HepG2 (cell line): ENCODE measurements around the gene RBM15B. TPM values are rescaled to one million over a fixed set of nuclear protein-coding genes. Genes with fewer than 3 reads are reported as not detected.
"Not testable (repeated sequence)": the region's sequence is repeated elsewhere in the genome, so short reads cannot be mapped to it uniquely, and the experiment has no call there.

Experiments used
- ATAC-seq: fragments of 200-7000 bp; cut with Tn5 transposase; 3 replicates; pipeline ENCODE4 v1.9.1; 2020; ENCODE audit warnings: mild to moderate bottlenecking, moderate library complexity
- BruUV-seq: library from RNA; stranded (reverse); fragments of 400-500 nt; replicated peaks from 2 replicates; lab custom pipeline; 2021; lab: Mats Ljungman, UMichigan
- CTCF ChIA-PET: fragments of 300-600 bp; formaldehyde crosslinking; extraction: SDS; loops from one replicate; lab custom pipeline; 2021; ENCODE audit warnings: low total read pairs, inconsistent platforms, low intra/inter-chr PET ratio; lab: Yijun Ruan, JAX
- POLR2A ChIA-PET: fragments of 350-600 bp; sonication (Branson Sonifier 250); formaldehyde crosslinking; loops from one replicate; lab custom pipeline; 2020; ENCODE audit warnings: antibody characterized with exemption, inconsistent platforms; lab: Yijun Ruan, JAX
- DNase-seq: peaks from one replicate; pipeline ENCODE4 v3.0.0-alpha.2; 2015; ENCODE audit warnings: low spot score
- FAIRE-seq: peaks from 3 replicates; lab custom pipeline; 2011; peaks lifted over from hg19 to GRCh38; lab: Jason Lieb, UNC
- H2AFZ ChIP-seq: one replicate; pipeline ENCODE4 v1.6.1; 2011; ENCODE audit warnings: low read length, inconsistent platforms
- H3K27ac ChIP-seq: fragments of 300-600 bp; 3 replicates; pipeline ENCODE4 v1.8.0; 2011; ENCODE audit warnings: mixed run types, mild to moderate bottlenecking, mixed read lengths, low read length, inconsistent platforms; ENCODE audit not compliant: insufficient read depth; ENCODE audit errors: extremely low read length
- H3K27me3 ChIP-seq, 2 experiments: fragments of 200-600 bp in 1 of 2; 2 replicates in 1 of 2; 3 replicates in 1 of 2; pipeline versions ENCODE4 v1.6.0 to v1.8.0; 2011; ENCODE audit warnings: low read length in 2 of 2, mild to moderate bottlenecking in 2 of 2, moderate library complexity in 2 of 2, inconsistent platforms in 1 of 2; ENCODE audit not compliant: insufficient read depth in 2 of 2, control insufficient read depth in 1 of 2
- H3K36me3 ChIP-seq, 2 experiments: fragments of 200-600 bp in 1 of 2; replicated peaks in 1 of 2; 2 replicates in 1 of 2; 3 replicates in 1 of 2; pipeline versions ENCODE4 v1.5.1 to v1.8.0; 2011; ENCODE audit warnings: low read length in 2 of 2, inconsistent platforms in 1 of 2; ENCODE audit not compliant: insufficient read depth in 2 of 2, control insufficient read depth in 1 of 2
- H3K4me1 ChIP-seq: 2 replicates; pipeline ENCODE4 v1.5.1; 2012; ENCODE audit warnings: low read length, inconsistent platforms; ENCODE audit not compliant: insufficient read depth
- H3K4me2 ChIP-seq: 2 replicates; pipeline ENCODE4 v1.6.0; 2011; ENCODE audit warnings: low read depth, low read length, inconsistent platforms
- H3K4me3 ChIP-seq, 3 experiments: fragments of 200-600 bp in 1 of 3; sonication (generic), shearing (Covaris generic) in 1 of 3; replicated peaks in 1 of 3; 2 replicates each; pipeline ENCODE4 v1.5.1; 2011 to 2016; ENCODE audit warnings: low read length in 3 of 3, inconsistent platforms in 2 of 3, low read depth in 2 of 3, mild to moderate bottlenecking in 2 of 3, control low read depth in 1 of 3, mixed read lengths in 1 of 3; ENCODE audit not compliant: insufficient read depth in 1 of 3
- H3K79me2 ChIP-seq: one replicate; pipeline ENCODE4 v1.6.1; 2011; ENCODE audit warnings: low read length, inconsistent platforms; ENCODE audit not compliant: insufficient read depth
- H3K9ac ChIP-seq: 2 replicates; pipeline ENCODE4 v1.6.0; 2011; ENCODE audit warnings: mild to moderate bottlenecking, low read depth, low read length, inconsistent platforms; ENCODE audit not compliant: insufficient read depth
- H3K9me3 ChIP-seq: 2 replicates; pipeline ENCODE4 v1.5.1; 2012; ENCODE audit warnings: mild to moderate bottlenecking, low read length
- H4K20me1 ChIP-seq: 2 replicates; pipeline ENCODE4 v1.6.0; 2011; ENCODE audit warnings: inconsistent platforms, mild to moderate bottlenecking, low read length, moderate library complexity; ENCODE audit not compliant: insufficient read depth
- BCL3 ChIP-seq: sonication (generic); formaldehyde crosslinking; IDR thresholded peaks from 2 replicates; pipeline ENCODE4 v1.5.1; 2020; ENCODE audit warnings: mild to moderate bottlenecking, missing genetic modification reagents, moderate library complexity
- CTCF ChIP-seq: sonication (generic); formaldehyde crosslinking; IDR thresholded peaks from 2 replicates; pipeline ENCODE4 v1.5.0; 2020; ENCODE audit warnings: mild to moderate bottlenecking, missing genetic modification reagents, moderate library complexity
- ERF ChIP-seq: IDR thresholded peaks from 2 replicates; pipeline ENCODE4 v1.6.1; 2018; ENCODE audit warnings: missing biosample characterization, missing genetic modification reagents
- HOXA7 ChIP-seq: sonication (generic); formaldehyde crosslinking; IDR thresholded peaks from 2 replicates; pipeline ENCODE4 v1.8.1; 2022; ENCODE audit warnings: mild to moderate bottlenecking, missing genetic modification reagents, moderate library complexity
- NR1H2 ChIP-seq: sonication (generic); formaldehyde crosslinking; IDR thresholded peaks from 2 replicates; pipeline ENCODE4 v1.8.1; 2022; ENCODE audit warnings: low read depth, missing genetic modification reagents, borderline replicate concordance
- SMC3 ChIP-seq: IDR thresholded peaks from 2 replicates; pipeline ENCODE4 v1.6.1; 2011; ENCODE audit warnings: low read length, improper control_type of control experiment
- ZNF17 ChIP-seq: sonication (generic); formaldehyde crosslinking; IDR thresholded peaks from 2 replicates; pipeline ENCODE4 v1.5.0; 2020; ENCODE audit warnings: mild to moderate bottlenecking, missing genetic modification reagents
- ZNF451 ChIP-seq: sonication (generic); formaldehyde crosslinking; IDR thresholded peaks from 2 replicates; pipeline ENCODE4 v1.5.0; 2020; ENCODE audit warnings: mild to moderate bottlenecking, missing genetic modification reagents
- WGBS: methylation state at CpG from one replicate; pipeline ENCODE4 v1.1.6; 2017; ENCODE audit warnings: low lambda C conversion rate; 5-methylcytosine and 5-hydroxymethylcytosine counted together
- in situ Hi-C: cut with HindIII; loops from 2 replicates; pipeline ENCODE4 v1.10.0; 2017; ENCODE audit warnings: low pct_unique_long_range_greater_than_20kb; ENCODE audit not compliant: extremely low pct_ligation_motif_present
- intact Hi-C: fragments of 100-400 bp; cut with micrococcal nuclease; formaldehyde crosslinking; loops from one replicate; pipeline ENCODE4 v1.10.0; 2022; ENCODE audit not compliant: unreplicated experiment
- polyA plus RNA-seq, 8 experiments: library from polyadenylated mRNA; depleted of rRNA in 3 of 8; stranded (reverse) in 7 of 8; unstranded in 1 of 8; fragments of >200 nt; fragmentation: Illumina TruSeq in 4 of 8; extraction: Trizol in 4 of 8; gene quantifications; 2 replicates each; pipeline versions ENCODE4 v1.2.1 to v1.2.3, GENCODE V29; 2011 to 2016; ENCODE audit warnings: low read depth in 4 of 8, missing spikeins in 1 of 8, mixed read lengths in 1 of 8; ENCODE audit not compliant: insufficient read depth in 1 of 8
- total RNA-seq, 5 experiments: library from RNA; depleted of rRNA; stranded (reverse); fragments of >200 nt; fragmentation: Illumina TruSeq; extraction: Trizol; gene quantifications; 2 replicates each; pipeline ENCODE4 v1.2.3, GENCODE V29; 2016; ENCODE audit warnings: low read depth in 1 of 5

Gene RBM15B
- total and polyA plus RNA-seq, 2 of the 13 experiments (the other 11 are each of a cell fraction or from before 2014, with no cell fraction given), result 8.2 to 19.3 TPM

DNA sequence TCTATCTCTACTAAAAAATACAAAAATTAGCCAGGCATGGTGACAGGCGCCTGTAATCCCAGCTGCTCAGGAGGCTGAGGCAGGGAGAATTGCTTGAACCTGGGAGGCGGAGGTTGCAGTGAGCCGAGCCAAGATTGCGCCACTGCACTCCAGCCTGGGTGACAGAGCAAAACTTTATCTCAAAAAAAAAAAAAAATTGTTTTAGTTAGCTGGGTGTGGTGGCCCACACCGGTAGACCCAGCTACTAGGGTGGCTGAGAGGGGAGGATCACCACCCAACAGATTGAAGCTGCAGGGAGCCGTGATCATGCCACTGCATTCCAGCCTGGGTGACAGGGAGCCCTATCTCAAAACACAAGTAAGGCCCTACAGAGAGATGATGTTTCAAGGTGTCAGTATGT, 3.8 kb upstream of the RBM15B start:
- Histone ChIP-seq H3K4me1 (peaks cover 59% of the 10 kb centered on the region), H3K4me2 (peak overlapping the region; percentile 86; the same call in 1 of the 2 replicates), H3K79me2 (peaks cover 44% of the 10 kb centered on the region), H3K36me3 (peaks cover 4 to 12% of the 10 kb centered on the region in 2 experiments; a peak in 4 of 5 replicates)
- H3K27me3 ChIP-seq, H3K27ac ChIP-seq, H4K20me1 ChIP-seq, POLR2A ChIA-PET, BruUV-seq, in situ Hi-C loops, ATAC-seq, H3K4me3 ChIP-seq, H3K9ac ChIP-seq, DNase-seq, H3K9me3 ChIP-seq, FAIRE-seq, CTCF ChIA-PET, H2AFZ ChIP-seq: not testable (repeated sequence)
- TF ChIP-seq CTCF (CRISPR knock-in tag), result 0 out of 2 replicates have a peak, but pooled peaks have one; percentile 7
- WGBS, result 75% methylated on average over 5 of the region's 6 CpGs
- intact Hi-C loops, result loop anchor here (10.0 kb wide), 1 partner anchor 288 kb away; the partner anchor contains the start of gene TEX264

- peak; percentile 45 for DNase-seq
- no TSS peak for BruUV-seq
- Histone ChIP-seq H3K4me1 (peaks cover 64% of the 10 kb centered on the region), H3K4me3 (no peak overlapping the region; a peak in 1 of 6 replicates), H3K4me2 (no peak overlapping the region), H3K36me3 (peaks cover 6 to 24% of the 10 kb centered on the region in 2 experiments; a peak in 4 of 5 replicates), H2AFZ (no peak overlapping the region), H4K20me1 (peaks cover 8% of the 10 kb centered on the region), H3K79me2 (peaks cover 56% of the 10 kb centered on the region), H3K27me3 (no peaks in the 10 kb centered on the region; a peak in 1 of 5 replicates), H3K27ac (no peak overlapping the region), H3K9ac (no peak overlapping the region), H3K9me3 (no peaks in the 10 kb centered on the region)
- intact Hi-C loops, result loop anchor here (10.0 kb wide), 1 partner anchor 286 kb away; the partner anchor contains the start of gene TEX264
- in situ Hi-C loops, result no loop called here
- TF ChIP-seq ZNF451 (CRISPR knock-in tag) (no peak), ZNF17 (CRISPR knock-in tag) (no peak), NR1H2 (no peak), SMC3 (peak; percentile 12; the same call in 1 of the 2 replicates), HOXA7 (CRISPR knock-in tag) (no peak), BCL3 (no peak), CTCF (CRISPR knock-in tag) (0 out of 2 replicates have a peak, but pooled peaks have one; percentile 24), ERF (CRISPR knock-in tag) (no peak)
- ChIA-PET POLR2A (no interaction called here), CTCF (interaction anchor here (0.6 to 1.3 kb wide), 2 partner anchors 46 to 772 kb away, joined by 3 to 4 read pairs; no protein-coding TSS in a partner anchor)
- WGBS, result 95% methylated on average over 4 of the region's 6 CpGs
- ATAC-seq, result peak; percentile 7
- FAIRE-seq, result peak; percentile 40
Observed at GRCh38 chr3:51388286-51389029, 2.6 kb upstream of the RBM15B start.
